ENCODE data around the gene CANT1. TPM values are rescaled to one million over a fixed set of nuclear protein-coding genes. Genes with fewer than 3 reads are reported as not detected.

The CANT1 gene
- total RNA-seq, 3 donors from 2014 or later (not counting 1 experiment from before 2014, with no cell fraction given), result 40.0 to 58.8 (median 53.4) TPM

DNA sequence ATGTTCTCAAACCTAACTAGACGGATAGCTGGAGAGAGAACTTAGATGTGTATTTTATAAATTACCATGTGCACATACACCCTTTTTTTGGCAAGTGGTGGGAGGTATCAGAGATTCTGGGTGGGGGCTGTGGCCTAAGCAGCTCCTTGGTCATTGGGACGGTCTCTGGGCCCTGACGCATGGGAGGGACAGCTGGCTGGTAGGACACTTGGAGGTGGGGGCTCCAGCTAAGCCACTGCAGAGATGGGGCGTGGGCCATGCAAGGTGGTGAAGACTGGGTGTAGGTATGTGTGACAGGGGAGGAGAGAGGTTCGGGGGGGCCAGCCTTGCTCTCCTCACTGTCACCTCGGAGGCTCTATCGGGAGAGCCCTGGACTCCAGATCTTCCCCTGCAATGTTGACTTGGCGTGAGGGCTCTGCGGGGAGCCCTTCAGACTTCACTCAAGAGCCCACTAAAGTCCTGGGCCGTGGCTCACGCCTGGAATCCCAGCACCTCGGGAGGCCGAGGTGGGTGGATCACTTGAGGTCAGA, 31.5 kb upstream of the CANT1 start:
- no peak for DNase-seq
- Mint-ChIP-seq H3K27ac (no peak overlapping the region), H3K4me3 (no peak overlapping the region), H3K36me3 (no peaks in the 10 kb centered on the region), H3K4me1 (peaks cover 0 to 10% of the 10 kb centered on the region in 2 donors), H3K27me3 (ENCODE audit: low read depth in 2 of 2) (peaks cover 7 to 15% of the 10 kb centered on the region in 2 donors), H3K9me3 (no peaks in the 10 kb centered on the region)
- TF ChIP-seq, protein P1, sequence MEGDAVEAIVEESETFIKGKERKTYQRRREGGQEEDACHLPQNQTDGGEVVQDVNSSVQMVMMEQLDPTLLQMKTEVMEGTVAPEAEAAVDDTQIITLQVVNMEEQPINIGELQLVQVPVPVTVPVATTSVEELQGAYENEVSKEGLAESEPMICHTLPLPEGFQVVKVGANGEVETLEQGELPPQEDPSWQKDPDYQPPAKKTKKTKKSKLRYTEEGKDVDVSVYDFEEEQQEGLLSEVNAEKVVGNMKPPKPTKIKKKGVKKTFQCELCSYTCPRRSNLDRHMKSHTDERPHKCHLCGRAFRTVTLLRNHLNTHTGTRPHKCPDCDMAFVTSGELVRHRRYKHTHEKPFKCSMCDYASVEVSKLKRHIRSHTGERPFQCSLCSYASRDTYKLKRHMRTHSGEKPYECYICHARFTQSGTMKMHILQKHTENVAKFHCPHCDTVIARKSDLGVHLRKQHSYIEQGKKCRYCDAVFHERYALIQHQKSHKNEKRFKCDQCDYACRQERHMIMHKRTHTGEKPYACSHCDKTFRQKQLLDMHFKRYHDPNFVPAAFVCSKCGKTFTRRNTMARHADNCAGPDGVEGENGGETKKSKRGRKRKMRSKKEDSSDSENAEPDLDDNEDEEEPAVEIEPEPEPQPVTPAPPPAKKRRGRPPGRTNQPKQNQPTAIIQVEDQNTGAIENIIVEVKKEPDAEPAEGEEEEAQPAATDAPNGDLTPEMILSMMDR (IDR thresholded peaks at IDR 0.05), result no peak
- ATAC-seq, result no peak
- Histone ChIP-seq H3K4me3 (ENCODE audit: low read length) (no peak overlapping the region), H3K36me3 (ENCODE audit: control insufficient read depth, insufficient read depth, low read length) (no peaks in the 10 kb centered on the region), H3K9me3 (ENCODE audit: control insufficient read depth, insufficient read depth, low read length) (no peaks in the 10 kb centered on the region), H3K27ac (ENCODE audit: low read length) (no peak overlapping the region), H3K4me1 (ENCODE audit: control insufficient read depth, insufficient read depth, low read length) (no peaks in the 10 kb centered on the region), H3K27me3 (ENCODE audit: control insufficient read depth, insufficient read depth, low read length) (peaks cover 5% of the 10 kb centered on the region)
- WGBS (ENCODE audit: insufficient coverage), result 89% methylated on average over 12 of the region's 13 CpGs
- intact Hi-C loops (cut with micrococcal nuclease), result no loop called here

DNA sequence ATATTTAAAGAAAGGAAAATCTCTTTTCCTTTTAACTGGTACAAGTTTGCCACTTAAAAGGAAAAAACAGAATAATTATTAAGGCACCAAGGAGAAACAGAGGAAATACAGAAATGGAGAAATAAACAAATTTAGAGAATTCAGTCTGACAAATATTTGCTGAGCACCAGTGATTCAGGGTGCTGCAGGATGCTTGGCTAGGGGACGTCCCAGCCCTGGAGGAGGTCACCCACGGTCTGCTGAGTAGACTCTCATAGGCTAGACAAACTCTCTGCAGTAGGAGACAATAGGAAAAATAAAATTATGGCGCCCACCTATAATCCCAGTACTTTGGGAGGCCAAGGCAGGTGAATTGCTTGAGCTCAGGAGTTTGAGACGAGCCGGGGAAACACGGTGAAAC, 30.3 kb upstream of the CANT1 start:
- no peak for ATAC-seq
- H3K36me3 ChIP-seq (ENCODE audit: control insufficient read depth, insufficient read depth, low read length), result no peaks in the 10 kb centered on the region
- TF ChIP-seq, protein P1 (IDR thresholded peaks at IDR 0.05), result no peak
- Mint-ChIP-seq H3K4me3 (no peak overlapping the region), H3K36me3 (no peaks in the 10 kb centered on the region), H3K4me1 (peaks cover 0 to 7% of the 10 kb centered on the region in 2 donors), H3K27me3 (ENCODE audit: low read depth in 2 of 2) (peaks cover 3 to 10% of the 10 kb centered on the region in 2 donors), H3K9me3 (no peaks in the 10 kb centered on the region), H3K27ac (no peak overlapping the region)
- no peaks in the 10 kb centered on the region for H3K4me1 ChIP-seq (ENCODE audit: control insufficient read depth, insufficient read depth, low read length)
- no peak overlapping the region for H3K27ac ChIP-seq (ENCODE audit: low read length)
- intact Hi-C loops (cut with micrococcal nuclease), result no loop called here
- no peak for DNase-seq
- 87% methylated on average over 6 of the region's 6 CpGs for WGBS (ENCODE audit: insufficient coverage)
- no peak overlapping the region for H3K4me3 ChIP-seq (ENCODE audit: low read length)
- H3K27me3 ChIP-seq (ENCODE audit: control insufficient read depth, insufficient read depth, low read length), result peaks cover 1% of the 10 kb centered on the region
- H3K9me3 ChIP-seq (ENCODE audit: control insufficient read depth, insufficient read depth, low read length), result no peaks in the 10 kb centered on the region

- no peak overlapping the region for H3K27ac ChIP-seq (ENCODE audit: low read length)
- Mint-ChIP-seq H3K9me3 (no peaks in the 10 kb centered on the region), H3K36me3 (no peaks in the 10 kb centered on the region), H3K27me3 (ENCODE audit: low read depth in 2 of 2) (peaks cover 0 to 7% of the 10 kb centered on the region in 2 donors), H3K4me1 (peaks cover 0 to 6% of the 10 kb centered on the region in 2 donors), H3K4me3 (no peak overlapping the region), H3K27ac (no peak overlapping the region)
- no peaks in the 10 kb centered on the region for H3K36me3 ChIP-seq (ENCODE audit: control insufficient read depth, insufficient read depth, low read length)
- 95% methylated on average over 8 of the region's 8 CpGs for WGBS (ENCODE audit: insufficient coverage)
- no peaks in the 10 kb centered on the region for H3K27me3 ChIP-seq (ENCODE audit: control insufficient read depth, insufficient read depth, low read length)
- intact Hi-C loops (cut with micrococcal nuclease), result no loop called here
- no peak for DNase-seq
- H3K4me3 ChIP-seq (ENCODE audit: low read length), result no peak overlapping the region
- H3K4me1 ChIP-seq (ENCODE audit: control insufficient read depth, insufficient read depth, low read length), result no peaks in the 10 kb centered on the region
- H3K9me3 ChIP-seq (ENCODE audit: control insufficient read depth, insufficient read depth, low read length), result no peaks in the 10 kb centered on the region
- ATAC-seq, result no peak
- TF ChIP-seq, protein P1 (IDR thresholded peaks at IDR 0.05), result no peak
Observed at GRCh38 chr17:79039171-79039570, 29.6 kb upstream of the CANT1 start.

GRCh38 chr17:79038545-79039135, 29.1 kb upstream of the CANT1 start:
- Mint-ChIP-seq H3K27me3 (ENCODE audit: low read depth in 2 of 2) (peaks cover 0 to 7% of the 10 kb centered on the region in 2 donors), H3K4me1 (peaks cover 0 to 6% of the 10 kb centered on the region in 2 donors), H3K27ac (no peak overlapping the region), H3K4me3 (no peak overlapping the region), H3K9me3 (no peaks in the 10 kb centered on the region), H3K36me3 (no peaks in the 10 kb centered on the region)
- H3K4me3 ChIP-seq (ENCODE audit: low read length), result no peak overlapping the region
- no peaks in the 10 kb centered on the region for H3K36me3 ChIP-seq (ENCODE audit: control insufficient read depth, insufficient read depth, low read length)
- H3K4me1 ChIP-seq (ENCODE audit: control insufficient read depth, insufficient read depth, low read length), result no peaks in the 10 kb centered on the region
- TF ChIP-seq, protein P1 (IDR thresholded peaks at IDR 0.05), result no peak
- WGBS (ENCODE audit: insufficient coverage), result 70% methylated on average over 8 of the region's 8 CpGs
- intact Hi-C loops (cut with micrococcal nuclease), result no loop called here
- no peaks in the 10 kb centered on the region for H3K9me3 ChIP-seq (ENCODE audit: control insufficient read depth, insufficient read depth, low read length)
- DNase-seq, result no peak
- no peak for ATAC-seq
- no peak overlapping the region for H3K27ac ChIP-seq (ENCODE audit: low read length)
- H3K27me3 ChIP-seq (ENCODE audit: control insufficient read depth, insufficient read depth, low read length), result no peaks in the 10 kb centered on the region
